ENCODE measurements around the gene C1orf52. TPM values are rescaled to one million over a fixed set of nuclear protein-coding genes. Genes with fewer than 3 reads are reported as not detected.
A peak's percentile ranks its signal among the peaks of the same experiment; 100 is the strongest.

Gene C1orf52
- total RNA-seq, 4 donors from 2014 or later: 12.7 to 27.2 (median 21.0) TPM

GRCh38 chr1:85275701-85276214 lies 16.3 kb upstream of the C1orf52 start:
- no peak for ATAC-seq
- peak overlapping the region; percentile 69 to 92 for H3K4me3 ChIP-seq
- 1 to 10% methylated on average over 4 of the region's 13 CpGs for WGBS, 2 donors (ENCODE audit: low coverage in 1 of 2)

GRCh38 chr1:85274969-85275453 lies 15.5 kb upstream of the C1orf52 start:
- Histone ChIP-seq H3K27me3 (no peaks in the 10 kb centered on the region), H3K27ac (peak overlapping the region in 3 of 4 donors; percentile 91 to 97 (median 95)), H3K36me3 (peaks cover under 1 to 21% of the 10 kb centered on the region in 2 donors), H3K4me3 (peak overlapping the region; percentile 69 to 92), H3K9me3 (no peaks in the 10 kb centered on the region), H3K4me1 (peaks cover 7 to 68% (median 21%) of the 10 kb centered on the region in 3 donors)
- ATAC-seq: no peak
- WGBS, 2 donors (ENCODE audit: low coverage in 1 of 2): 55 to 88% methylated on average over 1 of the region's 1 CpG
- TF ChIP-seq, protein P1, sequence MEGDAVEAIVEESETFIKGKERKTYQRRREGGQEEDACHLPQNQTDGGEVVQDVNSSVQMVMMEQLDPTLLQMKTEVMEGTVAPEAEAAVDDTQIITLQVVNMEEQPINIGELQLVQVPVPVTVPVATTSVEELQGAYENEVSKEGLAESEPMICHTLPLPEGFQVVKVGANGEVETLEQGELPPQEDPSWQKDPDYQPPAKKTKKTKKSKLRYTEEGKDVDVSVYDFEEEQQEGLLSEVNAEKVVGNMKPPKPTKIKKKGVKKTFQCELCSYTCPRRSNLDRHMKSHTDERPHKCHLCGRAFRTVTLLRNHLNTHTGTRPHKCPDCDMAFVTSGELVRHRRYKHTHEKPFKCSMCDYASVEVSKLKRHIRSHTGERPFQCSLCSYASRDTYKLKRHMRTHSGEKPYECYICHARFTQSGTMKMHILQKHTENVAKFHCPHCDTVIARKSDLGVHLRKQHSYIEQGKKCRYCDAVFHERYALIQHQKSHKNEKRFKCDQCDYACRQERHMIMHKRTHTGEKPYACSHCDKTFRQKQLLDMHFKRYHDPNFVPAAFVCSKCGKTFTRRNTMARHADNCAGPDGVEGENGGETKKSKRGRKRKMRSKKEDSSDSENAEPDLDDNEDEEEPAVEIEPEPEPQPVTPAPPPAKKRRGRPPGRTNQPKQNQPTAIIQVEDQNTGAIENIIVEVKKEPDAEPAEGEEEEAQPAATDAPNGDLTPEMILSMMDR (IDR thresholded peaks at IDR 0.05): no peak
- TF ChIP-seq EP300 (IDR thresholded peaks at IDR 0.05): no peak
- TF ChIP-seq POLR2AphosphoS5 (IDR thresholded peaks at IDR 0.05): no peak
- no peak for TF ChIP-seq POLR2A (IDR thresholded peaks at IDR 0.05)

More at GRCh38 chr1:85275701-85276214, 16.3 kb upstream of the C1orf52 start:
- TF ChIP-seq POLR2AphosphoS5 (IDR thresholded peaks at IDR 0.05) (no peak), EP300 (IDR thresholded peaks at IDR 0.05) (no peak), POLR2A (IDR thresholded peaks at IDR 0.05) (no peak)
- TF ChIP-seq, protein P1 (IDR thresholded peaks at IDR 0.05): no peak
- Histone ChIP-seq H3K9me3 (no peaks in the 10 kb centered on the region), H3K27me3 (no peaks in the 10 kb centered on the region), H3K4me1 (peaks cover 7 to 65% (median 21%) of the 10 kb centered on the region in 3 donors), H3K27ac (peak overlapping the region; percentile 91 to 97 (median 94)), H3K36me3 (peaks cover 0 to 13% of the 10 kb centered on the region in 2 donors)

GRCh38 chr1:85273397-85273796 lies 13.9 kb upstream of the C1orf52 start:
- H3K9me3 ChIP-seq: no peaks in the 10 kb centered on the region
- H3K4me3 ChIP-seq: no peak overlapping the region
- no peak overlapping the region for H3K27ac ChIP-seq
- TF ChIP-seq, protein P1 (IDR thresholded peaks at IDR 0.05): no peak
- TF ChIP-seq POLR2AphosphoS5 (IDR thresholded peaks at IDR 0.05): no peak
- TF ChIP-seq EP300 (IDR thresholded peaks at IDR 0.05): no peak
- no peak for TF ChIP-seq POLR2A (IDR thresholded peaks at IDR 0.05)
- no peaks in the 10 kb centered on the region for H3K27me3 ChIP-seq
- peaks cover 7 to 60% (median 21%) of the 10 kb centered on the region in 3 donors for H3K4me1 ChIP-seq
- no peak for ATAC-seq
- H3K36me3 ChIP-seq: peaks cover 9 to 37% of the 10 kb centered on the region in 2 donors

GRCh38 chr1:85268801-85269585 lies 9.5 kb upstream of the C1orf52 start:
- no peak overlapping the region for H3K4me3 ChIP-seq
- no peak overlapping the region for H3K27ac ChIP-seq
- no peak for ATAC-seq
- H3K4me1 ChIP-seq: peaks cover 0 to 36% (median 9%) of the 10 kb centered on the region in 3 donors
- H3K9me3 ChIP-seq: no peaks in the 10 kb centered on the region
- 75 to 91% methylated on average over 3 to 5 of the region's 5 CpGs for WGBS, 2 donors (ENCODE audit: low coverage in 1 of 2)
- H3K36me3 ChIP-seq: peaks cover 9 to 81% of the 10 kb centered on the region in 2 donors
- no peaks in the 10 kb centered on the region for H3K27me3 ChIP-seq
- no peak for TF ChIP-seq EP300 (IDR thresholded peaks at IDR 0.05)

GRCh38 chr1:85267313-85267712 lies 7.9 kb upstream of the C1orf52 start:
- H3K27ac ChIP-seq: no peak overlapping the region
- no peaks in the 10 kb centered on the region for H3K27me3 ChIP-seq
- WGBS, 2 donors (ENCODE audit: low coverage in 1 of 2): 95 to 100% methylated on average over 2 of the region's 2 CpGs
- ATAC-seq: no peak
- TF ChIP-seq POLR2A (IDR thresholded peaks at IDR 0.05) (no peak), EP300 (IDR thresholded peaks at IDR 0.05) (no peak), POLR2AphosphoS5 (IDR thresholded peaks at IDR 0.05) (no peak)
- TF ChIP-seq, protein P1 (IDR thresholded peaks at IDR 0.05): no peak
- H3K4me1 ChIP-seq: peaks cover 0 to 19% (median 0%) of the 10 kb centered on the region in 3 donors
- H3K4me3 ChIP-seq: no peak overlapping the region
- H3K9me3 ChIP-seq: no peaks in the 10 kb centered on the region
- H3K36me3 ChIP-seq: peaks cover 9 to 81% of the 10 kb centered on the region in 2 donors
